Neuronal stem cell (in vitro differentiated cells): ENCODE data around the gene LAMA2.

Experiments used
- DNase-seq: peaks from one replicate; pipeline ENCODE4 v3.0.0-alpha.2; 2013; ENCODE audit warnings: low spot score
- H2AFZ ChIP-seq: one replicate; pipeline ENCODE4 v1.6.1; 2013; ENCODE audit warnings: mild to moderate bottlenecking, low read length, inconsistent platforms
- H2AK5ac ChIP-seq: 2 replicates; pipeline ENCODE4 v1.6.1; 2013; ENCODE audit warnings: low read depth, mild to moderate bottlenecking, inconsistent platforms, low read length, moderate library complexity, mixed read lengths
- H2BK120ac ChIP-seq: 2 replicates; pipeline ENCODE4 v1.6.1; 2013; ENCODE audit warnings: low read depth, mild to moderate bottlenecking, inconsistent platforms, low read length, moderate library complexity, mixed read lengths
- H2BK12ac ChIP-seq: one replicate; pipeline ENCODE4 v1.6.1; 2013; ENCODE audit warnings: low read length, inconsistent platforms
- H2BK15ac ChIP-seq: 2 replicates; pipeline ENCODE4 v1.6.1; 2013; ENCODE audit warnings: mild to moderate bottlenecking, low read length, inconsistent platforms, mixed read lengths
- H2BK5ac ChIP-seq: one replicate; pipeline ENCODE4 v1.6.1; 2013; ENCODE audit warnings: inconsistent platforms, mild to moderate bottlenecking, low read length, moderate library complexity
- H3K14ac ChIP-seq: one replicate; pipeline ENCODE4 v1.6.1; 2013; ENCODE audit warnings: low read length, inconsistent platforms
- H3K18ac ChIP-seq: 2 replicates; pipeline ENCODE4 v1.6.1; 2013; ENCODE audit warnings: low read length, inconsistent platforms
- H3K23ac ChIP-seq: 2 replicates; pipeline ENCODE4 v1.6.1; 2013; ENCODE audit warnings: low read depth, mild to moderate bottlenecking, mixed read lengths, low read length, inconsistent platforms; ENCODE audit not compliant: poor library complexity
- H3K27ac ChIP-seq: replicated peaks from 3 replicates; pipeline ENCODE4 v1.5.1; 2013; ENCODE audit warnings: low read length, inconsistent platforms
- H3K27me3 ChIP-seq, 3 experiments: 2 replicates each; pipeline ENCODE4 v1.6.1; 2013; ENCODE audit warnings: low read length in 3 of 3, mild to moderate bottlenecking in 2 of 3, inconsistent platforms in 1 of 3, low read depth in 1 of 3, mixed read lengths in 1 of 3, moderate library complexity in 1 of 3; ENCODE audit not compliant: control insufficient read depth in 3 of 3, insufficient read depth in 3 of 3
- H3K36me3 ChIP-seq, 2 donors: replicated peaks in 1 of 2; 2 replicates each; pipeline ENCODE4 v1.6.1; 2013; ENCODE audit warnings: low read length in 2 of 2; ENCODE audit not compliant: control insufficient read depth in 2 of 2, insufficient read depth in 2 of 2
- H3K4ac ChIP-seq: 2 replicates; pipeline ENCODE4 v1.6.1; 2013; ENCODE audit warnings: inconsistent platforms, mild to moderate bottlenecking, low read length, moderate library complexity
- H3K4me1 ChIP-seq, 2 donors: 1 replicate in 1 of 2; 2 replicates in 1 of 2; pipeline ENCODE4 v1.6.1; 2013; ENCODE audit warnings: low read length in 2 of 2, low read depth in 1 of 2; ENCODE audit not compliant: control insufficient read depth in 2 of 2, insufficient read depth in 1 of 2
- H3K4me2 ChIP-seq: one replicate; pipeline ENCODE4 v1.6.1; 2013; ENCODE audit warnings: mild to moderate bottlenecking, low read length, inconsistent platforms; ENCODE audit not compliant: insufficient read depth, poor library complexity, severe bottlenecking
- H3K4me3 ChIP-seq, 2 donors: 2 replicates each; pipeline ENCODE4 v1.5.1; 2013; ENCODE audit warnings: low read length in 2 of 2, mild to moderate bottlenecking in 2 of 2, inconsistent platforms in 1 of 2, moderate library complexity in 1 of 2
- H3K79me1 ChIP-seq: one replicate; pipeline ENCODE4 v1.6.1; 2013; ENCODE audit warnings: low read depth, mild to moderate bottlenecking, inconsistent platforms, low read length, moderate library complexity
- H3K9ac ChIP-seq: one replicate; pipeline ENCODE4 v1.6.1; 2013; ENCODE audit warnings: mild to moderate bottlenecking, low read depth, low read length, inconsistent platforms; ENCODE audit not compliant: poor library complexity
- H3K9me3 ChIP-seq, 2 donors: replicated peaks in 1 of 2; 2 replicates each; pipeline versions ENCODE3 to v1.6.1; 2013; ENCODE audit warnings: low read length in 2 of 2, mild to moderate bottlenecking in 2 of 2, inconsistent platforms in 1 of 2, low read depth in 1 of 2, mixed read lengths in 1 of 2, moderate library complexity in 1 of 2; ENCODE audit not compliant: control insufficient read depth in 2 of 2, insufficient read depth in 1 of 2
- H4K8ac ChIP-seq: one replicate; pipeline ENCODE4 v1.6.1; 2013; ENCODE audit warnings: low read depth, mild to moderate bottlenecking, inconsistent platforms, low read length, moderate library complexity
- H4K91ac ChIP-seq: one replicate; pipeline ENCODE4 v1.6.1; 2013; ENCODE audit warnings: low read length, low read depth, mild to moderate bottlenecking, inconsistent platforms; ENCODE audit not compliant: poor library complexity
- WGBS, 2 donors: extraction: QIAGEN DNeasy Blood & Tissue Kit; methylation state at CpG; one replicate each; pipeline ENCODE4 v1.1.7; 2013; ENCODE audit warnings: missing lambda C conversion rate in 2 of 2, mixed read lengths in 1 of 2; ENCODE audit not compliant: insufficient read length in 2 of 2, insufficient replicate concordance in 1 of 2; ENCODE audit errors: extremely low coverage in 2 of 2; 5-methylcytosine and 5-hydroxymethylcytosine counted together

The LAMA2 gene

DNA sequence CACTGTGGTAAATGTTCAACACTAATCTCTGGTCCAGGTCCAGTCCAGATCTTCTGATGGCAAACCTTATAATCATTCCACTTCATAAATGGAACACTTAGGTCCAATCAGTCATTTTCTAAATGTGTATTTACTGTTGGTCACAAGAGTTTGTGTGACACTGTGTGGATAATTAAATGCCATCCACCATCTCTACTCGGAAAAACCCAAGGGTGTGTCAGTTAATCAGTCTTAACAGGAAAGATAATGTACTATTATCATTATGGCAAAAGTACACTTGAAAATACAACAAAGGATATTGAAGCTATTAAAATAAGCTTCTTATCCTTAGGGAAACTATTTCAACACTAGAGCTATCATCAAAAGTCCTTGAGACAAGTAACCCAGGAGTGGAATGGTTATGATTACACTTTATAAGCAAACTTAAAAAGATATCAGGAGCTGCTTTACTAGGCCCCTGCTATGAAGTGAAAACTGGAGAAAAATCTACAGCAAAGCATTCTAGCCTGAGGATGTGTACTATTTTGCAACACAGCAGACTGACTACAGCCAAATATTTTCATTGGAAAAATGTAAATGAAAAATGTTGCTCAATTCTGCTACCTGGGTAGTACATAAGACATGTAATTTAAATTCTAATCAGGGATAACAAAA lies 227.9 kb downstream of the LAMA2 start:
- Histone ChIP-seq H2AFZ (no peak overlapping the region), H2BK12ac (no peak overlapping the region), H3K4ac (no peak overlapping the region), H3K23ac (no peak overlapping the region), H3K27ac (no peak overlapping the region), H3K14ac (no peak overlapping the region), H3K4me1 (peaks cover 0 to 6% of the 10 kb centered on the region in 2 donors), H3K9me3 (no peaks in the 10 kb centered on the region), H2BK15ac (no peak overlapping the region), H3K4me2 (no peak overlapping the region), H2BK5ac (no peak overlapping the region), H3K79me1 (no peaks in the 10 kb centered on the region), H3K18ac (no peak overlapping the region), H3K9ac (no peak overlapping the region), H3K4me3 (no peak overlapping the region), H4K91ac (no peak overlapping the region), H3K36me3 (no peaks in the 10 kb centered on the region), H2AK5ac (no peak overlapping the region), H3K27me3 (no peaks in the 10 kb centered on the region), H4K8ac (no peak overlapping the region), H2BK120ac (no peak overlapping the region)
- no peak for DNase-seq
- no CpG with 5 or more reads among the region's 1 CpG for WGBS, 2 donors

DNA sequence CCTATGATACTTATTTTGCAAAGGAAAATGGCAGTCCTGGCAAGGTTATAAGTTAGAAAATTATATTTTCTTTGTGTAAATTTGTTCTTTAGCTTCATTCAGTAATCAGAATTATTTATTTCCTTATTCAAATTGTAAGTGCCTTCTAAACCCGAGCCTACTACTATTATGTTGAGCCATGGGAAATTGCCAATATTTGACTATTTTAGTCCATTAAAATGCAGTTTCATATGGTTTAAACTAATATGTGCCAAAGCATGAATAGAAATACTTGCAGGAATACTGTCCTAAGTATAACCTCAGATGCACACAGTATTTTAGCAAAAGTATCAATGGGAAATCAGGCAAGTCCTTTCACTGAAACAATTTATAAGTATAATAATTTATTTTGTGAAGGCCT lies 228.4 kb downstream of the LAMA2 start:
- Histone ChIP-seq H2BK15ac (no peak overlapping the region), H2AFZ (no peak overlapping the region), H3K4me2 (no peak overlapping the region), H3K4me3 (no peak overlapping the region), H3K9ac (no peak overlapping the region), H3K36me3 (no peaks in the 10 kb centered on the region), H2BK12ac (no peak overlapping the region), H3K79me1 (no peaks in the 10 kb centered on the region), H2BK120ac (no peak overlapping the region), H4K91ac (no peak overlapping the region), H3K27ac (no peak overlapping the region), H3K23ac (no peak overlapping the region), H3K9me3 (no peaks in the 10 kb centered on the region), H3K27me3 (no peaks in the 10 kb centered on the region), H3K4ac (no peak overlapping the region), H3K18ac (no peak overlapping the region), H2BK5ac (no peak overlapping the region), H2AK5ac (no peak overlapping the region), H3K14ac (no peak overlapping the region), H4K8ac (no peak overlapping the region), H3K4me1 (peaks cover 0 to under 1% of the 10 kb centered on the region in 2 donors)
- WGBS, 2 donors = no CpG with 5 or more reads among the region's 1 CpG
- DNase-seq = no peak

DNA sequence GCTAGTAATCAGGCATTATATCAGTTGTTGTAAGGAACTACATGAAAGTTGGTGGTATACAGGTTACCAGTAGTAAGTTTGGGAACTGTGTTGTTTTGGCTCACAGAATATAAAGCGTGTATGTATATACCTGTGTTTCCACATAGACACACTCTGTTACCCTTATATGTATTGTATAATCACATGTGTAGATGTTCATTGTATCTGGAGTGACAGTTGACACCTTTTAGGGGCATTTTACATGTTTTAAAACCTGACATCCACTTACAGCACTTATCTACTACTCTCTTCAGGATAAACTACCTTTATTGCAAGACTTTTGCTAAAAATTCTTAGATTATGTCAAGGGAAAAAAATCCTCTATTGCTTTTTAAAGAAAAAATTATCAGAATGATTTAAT lies 228.9 kb downstream of the LAMA2 start:
- no CpG with 5 or more reads among the region's 1 CpG for WGBS, 2 donors
- H3K4me1 ChIP-seq = no peaks in the 10 kb centered on the region
- no peak overlapping the region for H3K23ac ChIP-seq

DNA sequence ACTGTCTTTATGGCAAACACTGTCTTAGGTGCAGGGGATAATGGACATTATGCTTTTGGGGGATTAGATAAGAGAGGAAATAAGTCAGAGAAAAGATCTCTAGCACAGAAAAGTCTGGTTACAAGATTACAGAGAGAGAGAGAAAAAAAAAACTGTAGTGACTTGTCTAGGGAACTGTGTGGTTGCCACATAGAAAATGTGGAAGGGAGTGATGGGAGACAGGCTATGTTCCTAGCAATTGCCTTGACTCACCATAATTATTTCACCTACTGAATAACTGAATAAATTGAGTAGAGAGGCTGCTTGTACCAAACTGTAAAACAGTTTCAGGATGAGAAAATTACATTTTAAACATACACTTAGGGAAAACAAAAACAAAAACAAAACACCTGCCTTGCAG lies 229.7 kb downstream of the LAMA2 start:
- Histone ChIP-seq H3K4ac (no peak overlapping the region), H3K23ac (no peak overlapping the region), H3K4me2 (no peak overlapping the region), H3K4me3 (no peak overlapping the region), H4K91ac (no peak overlapping the region), H2BK5ac (no peak overlapping the region), H4K8ac (no peak overlapping the region), H3K36me3 (no peaks in the 10 kb centered on the region), H3K27me3 (no peaks in the 10 kb centered on the region), H2BK12ac (no peak overlapping the region), H2AK5ac (no peak overlapping the region), H3K27ac (no peak overlapping the region), H3K9me3 (no peaks in the 10 kb centered on the region), H3K9ac (no peak overlapping the region), H2BK15ac (no peak overlapping the region), H2AFZ (no peak overlapping the region), H3K4me1 (no peaks in the 10 kb centered on the region), H3K79me1 (no peaks in the 10 kb centered on the region), H2BK120ac (no peak overlapping the region), H3K18ac (no peak overlapping the region), H3K14ac (no peak overlapping the region)
- DNase-seq = no peak

More for the DNA sequence above, 228.9 kb downstream of the LAMA2 start:
- Histone ChIP-seq H3K79me1 (no peaks in the 10 kb centered on the region), H3K27ac (no peak overlapping the region), H2BK15ac (no peak overlapping the region), H3K9ac (no peak overlapping the region), H3K9me3 (no peaks in the 10 kb centered on the region), H4K91ac (no peak overlapping the region), H3K4ac (no peak overlapping the region), H3K27me3 (no peaks in the 10 kb centered on the region), H2BK5ac (no peak overlapping the region), H3K36me3 (no peaks in the 10 kb centered on the region), H3K4me2 (no peak overlapping the region), H4K8ac (no peak overlapping the region), H2AK5ac (no peak overlapping the region), H2BK12ac (no peak overlapping the region), H2AFZ (no peak overlapping the region), H3K18ac (no peak overlapping the region), H3K14ac (no peak overlapping the region), H2BK120ac (no peak overlapping the region), H3K4me3 (no peak overlapping the region)
- no peak for DNase-seq
